ENCODE measurements around the gene ABCA5.
"Not testable (repeated sequence)": the region's sequence is repeated elsewhere in the genome, so short reads cannot be mapped to it uniquely, and the experiment has no call there.

ABCA5 gene

GRCh38 chr17:69333561-69333960, 6.6 kb upstream of the ABCA5 start:
- no peak for DNase-seq

GRCh38 chr17:69331756-69332155, 4.8 kb upstream of the ABCA5 start:
- DNase-seq, result no peak

- DNase-seq, result peak in 15 of 56 donors; percentile 6 to 66 (median 40)
These were observed 415 bp downstream of the ABCA5 start for GRCh38 chr17:69326377-69327059.

DNA sequence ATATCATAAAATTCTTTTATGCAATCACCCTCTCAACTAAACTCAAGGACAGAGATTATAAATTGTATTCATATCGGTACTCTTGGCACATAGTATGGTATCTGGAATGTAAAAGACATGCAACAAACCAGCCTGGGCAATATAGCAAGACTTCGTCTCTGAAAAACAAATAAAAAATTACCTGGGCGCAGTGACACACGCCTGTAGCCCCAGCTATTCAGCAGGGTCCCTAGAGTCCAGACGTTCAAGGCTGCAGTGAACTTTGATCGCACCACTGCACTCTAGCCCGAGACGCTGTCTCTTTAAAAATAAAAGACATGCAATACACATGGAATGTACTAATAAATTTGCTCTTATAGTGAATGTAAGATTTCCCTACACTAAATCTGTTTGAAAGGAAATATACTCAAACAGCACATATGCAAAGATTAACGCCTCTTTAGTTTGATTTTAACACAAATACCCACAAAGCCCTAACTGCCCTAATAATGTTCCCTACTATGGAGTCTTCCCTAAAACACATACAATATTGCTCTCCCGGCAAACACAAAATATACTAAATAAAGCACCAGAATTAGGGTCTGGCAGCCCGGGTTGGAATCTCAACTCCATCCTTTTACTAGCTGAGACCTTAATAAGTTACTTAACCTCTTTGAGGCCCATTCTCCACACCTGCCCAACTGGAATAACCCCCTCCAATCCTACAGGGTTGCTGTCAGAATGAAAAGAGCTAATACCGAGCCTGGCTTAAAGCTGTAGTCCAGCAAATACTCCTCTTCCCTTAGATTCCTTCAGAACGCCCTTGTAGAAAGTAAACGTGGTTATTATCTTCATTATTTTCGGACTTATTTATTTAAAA, 1.2 kb downstream of the ABCA5 start:
- DNase-seq, result peak in 2 of 56 donors; percentile 0 to 26

GRCh38 chr17:69323806-69324205, 3.1 kb downstream of the ABCA5 start:
- DNase-seq, result no peak

- DNase-seq, result no peak
These were observed 6.1 kb downstream of the ABCA5 start for GRCh38 chr17:69320908-69321238.

GRCh38 chr17:69320210-69320907, 6.6 kb downstream of the ABCA5 start:
- DNase-seq, result no peak

DNA sequence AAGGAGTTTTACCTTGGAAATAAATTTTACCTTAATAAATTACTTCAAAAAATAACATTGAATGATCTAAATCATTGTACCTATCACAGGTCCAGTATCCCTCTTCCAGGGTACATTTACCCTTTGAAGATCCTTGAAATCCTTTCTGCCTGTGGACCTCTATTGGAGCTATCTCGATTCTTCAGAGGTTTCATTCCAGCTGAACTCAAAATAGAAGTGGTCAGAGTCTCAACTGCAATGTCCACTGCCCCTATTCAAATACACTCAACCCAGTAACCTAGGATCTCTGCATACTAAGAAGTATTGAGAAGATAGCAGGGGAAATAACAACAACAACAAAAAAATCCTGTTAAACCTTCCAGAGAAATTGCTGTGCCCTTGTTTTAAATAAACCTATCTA, 9.3 kb downstream of the ABCA5 start:
- no peak for DNase-seq

DNA sequence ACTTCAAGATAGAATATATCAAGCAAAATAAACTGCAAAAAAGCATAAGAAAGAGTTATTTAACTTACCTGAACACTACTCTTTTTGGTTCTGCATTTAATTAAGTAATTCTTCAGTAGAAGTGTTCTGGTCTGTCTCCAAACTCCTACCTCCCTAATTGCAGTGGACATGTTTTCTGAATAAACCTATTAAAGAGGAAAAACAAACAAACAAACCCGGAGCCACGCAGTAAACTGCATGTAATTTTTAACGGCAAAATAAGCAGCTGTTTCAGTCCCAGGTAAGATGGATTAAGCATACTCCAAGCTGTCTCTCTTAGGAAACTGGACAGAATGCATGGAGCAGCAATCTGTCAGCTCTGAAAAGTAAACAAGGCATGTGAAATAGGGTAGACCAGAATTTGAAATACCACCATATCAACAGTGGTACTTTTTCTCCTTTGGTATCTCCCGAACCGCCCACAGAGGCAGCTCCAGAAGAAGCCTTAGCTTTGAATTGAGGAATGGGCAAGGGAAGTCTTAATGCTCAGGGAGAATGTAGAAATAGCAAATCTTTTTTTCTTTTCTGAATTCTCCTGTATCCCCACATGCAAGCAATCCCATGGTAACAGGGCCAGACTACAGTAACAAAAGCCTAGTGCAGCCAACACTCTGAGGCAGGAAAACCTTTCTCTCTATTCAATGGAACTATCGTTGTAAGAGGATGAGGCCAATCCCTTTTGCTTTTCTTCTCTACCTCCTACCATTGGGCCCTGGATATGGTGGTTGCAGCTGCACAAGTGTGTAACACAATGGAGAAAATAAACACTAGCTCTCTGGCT, 12.5 kb downstream of the ABCA5 start:
- peak in 3 of 56 donors; percentile 2 to 7 (median 3) for DNase-seq

DNA sequence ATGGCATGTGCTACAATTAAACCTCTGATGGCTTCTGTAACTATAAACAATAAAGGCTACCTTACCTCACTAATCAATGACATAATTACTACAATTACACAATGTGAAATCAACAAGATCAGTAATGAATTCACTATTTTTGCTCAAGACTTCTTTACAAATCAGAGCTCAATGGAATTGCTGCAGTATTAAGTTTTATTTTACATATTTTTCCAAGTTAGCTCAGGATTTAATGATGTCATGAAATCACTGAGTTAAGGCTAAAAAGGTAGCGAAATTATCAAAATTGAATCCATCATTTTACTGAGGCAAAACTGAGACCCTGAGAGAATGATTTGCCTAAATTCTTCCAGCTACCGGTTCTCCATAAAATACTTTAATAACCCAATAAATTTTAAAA, 21.8 kb downstream of the ABCA5 start:
- no peak for DNase-seq

GRCh38 chr17:69302682-69303081, 24.3 kb downstream of the ABCA5 start:
- DNase-seq, result no peak

- DNase-seq, result no peak
These were observed 26.7 kb downstream of the ABCA5 start for GRCh38 chr17:69300222-69300621.

- not testable (repeated sequence) for DNase-seq
These were observed 28.7 kb downstream of the ABCA5 start for GRCh38 chr17:69298120-69298722.

DNA sequence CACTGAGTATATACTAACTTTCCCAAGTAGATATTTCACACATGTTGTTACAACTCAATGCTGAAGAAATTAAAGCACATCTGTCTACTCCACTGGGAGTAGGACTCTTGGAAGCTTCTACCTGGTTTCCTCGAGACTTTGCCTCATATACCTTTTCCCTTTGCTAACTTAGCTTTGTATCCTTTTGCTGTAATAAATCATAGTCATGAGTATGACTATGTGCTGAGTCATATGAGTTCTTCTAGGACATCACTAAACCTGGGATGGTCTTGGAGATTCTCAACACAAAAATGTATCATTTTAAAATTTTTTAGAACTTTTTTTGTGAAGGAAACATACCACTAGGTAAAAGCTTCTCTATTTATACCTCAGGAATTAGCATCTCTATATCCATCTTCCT, 39.8 kb downstream of the ABCA5 start:
- no peak for DNase-seq

DNA sequence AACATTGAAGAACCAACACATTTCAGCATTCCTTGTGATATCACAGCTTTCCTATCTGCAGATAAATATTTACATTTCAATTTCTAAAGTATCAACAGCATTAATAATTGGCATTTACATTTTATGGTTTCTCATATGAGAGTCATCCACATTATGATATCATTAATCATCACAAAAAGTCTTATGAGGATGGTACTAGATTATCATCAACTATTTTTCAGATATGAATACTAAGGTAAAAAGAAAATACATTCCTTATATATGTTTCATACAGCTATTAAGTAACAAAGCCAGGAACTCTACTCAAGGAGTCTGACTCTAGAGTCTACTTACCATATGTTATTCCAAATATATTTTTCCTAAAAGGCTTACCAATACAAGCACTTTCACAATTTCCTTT, 40.7 kb downstream of the ABCA5 start:
- no peak for DNase-seq

- DNase-seq, result no peak
These were observed 42.3 kb downstream of the ABCA5 start for GRCh38 chr17:69284646-69285045.

DNA sequence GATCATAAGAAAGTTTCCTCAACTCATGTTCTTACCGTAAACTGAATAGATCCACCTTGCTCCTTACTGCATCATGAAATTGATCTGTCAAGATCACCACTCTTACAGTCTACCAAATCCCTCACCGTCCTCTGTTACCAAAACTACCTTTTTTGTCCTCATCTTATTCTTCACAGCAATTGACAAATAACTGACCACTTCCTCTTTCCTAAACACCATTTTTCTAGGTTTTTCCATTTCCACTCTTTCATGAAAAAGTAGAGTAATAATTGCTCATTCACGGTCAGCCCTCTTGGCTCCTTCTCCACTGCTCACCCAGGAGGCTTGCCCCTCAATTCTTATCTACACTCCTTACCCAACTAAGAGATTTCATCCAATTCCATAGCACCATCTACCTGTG, 44.9 kb downstream of the ABCA5 start:
- no peak for DNase-seq

GRCh38 chr17:69276279-69276678, 50.7 kb downstream of the ABCA5 start:
- DNase-seq, result not testable (repeated sequence)

- no peak for DNase-seq
These were observed 51.2 kb downstream of the ABCA5 start for GRCh38 chr17:69275751-69276150.

DNA sequence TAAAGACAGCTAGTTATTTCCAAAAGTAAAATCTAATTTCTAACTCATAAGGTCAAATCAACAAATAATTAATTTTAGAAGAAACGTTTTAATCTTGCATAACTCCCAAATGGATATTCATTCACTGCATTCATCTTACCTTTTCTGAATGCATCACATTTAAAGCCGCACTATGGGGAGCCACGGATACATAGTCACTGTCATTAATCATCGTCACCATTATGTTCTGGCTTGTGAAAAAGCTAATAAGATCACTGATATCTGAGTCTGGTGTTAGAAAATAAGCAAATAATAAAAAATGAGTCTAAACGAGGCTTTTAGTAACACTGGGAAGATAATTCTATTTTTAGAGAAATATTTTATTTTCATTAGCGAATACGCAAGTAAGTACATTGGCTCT, 55.9 kb downstream of the ABCA5 start:
- DNase-seq, result no peak

Measured in nucleus accumbens (tissue), 56 donors.